Smooth muscle cell of the umbilical artery (primary cell): ENCODE results near the gene PTGFR. TPM values are rescaled to one million over a fixed set of nuclear protein-coding genes. Genes with fewer than 3 reads are reported as not detected.

Experiments used
- total RNA-seq: library from RNA; depleted of rRNA; stranded (reverse); fragments of >200 nt; gene quantifications from 2 replicates; pipeline ENCODE4 v1.2.3, GENCODE V29; 2014

The PTGFR gene
- 34.0 and 58.8 TPM in 2 replicates for total RNA-seq

DNA sequence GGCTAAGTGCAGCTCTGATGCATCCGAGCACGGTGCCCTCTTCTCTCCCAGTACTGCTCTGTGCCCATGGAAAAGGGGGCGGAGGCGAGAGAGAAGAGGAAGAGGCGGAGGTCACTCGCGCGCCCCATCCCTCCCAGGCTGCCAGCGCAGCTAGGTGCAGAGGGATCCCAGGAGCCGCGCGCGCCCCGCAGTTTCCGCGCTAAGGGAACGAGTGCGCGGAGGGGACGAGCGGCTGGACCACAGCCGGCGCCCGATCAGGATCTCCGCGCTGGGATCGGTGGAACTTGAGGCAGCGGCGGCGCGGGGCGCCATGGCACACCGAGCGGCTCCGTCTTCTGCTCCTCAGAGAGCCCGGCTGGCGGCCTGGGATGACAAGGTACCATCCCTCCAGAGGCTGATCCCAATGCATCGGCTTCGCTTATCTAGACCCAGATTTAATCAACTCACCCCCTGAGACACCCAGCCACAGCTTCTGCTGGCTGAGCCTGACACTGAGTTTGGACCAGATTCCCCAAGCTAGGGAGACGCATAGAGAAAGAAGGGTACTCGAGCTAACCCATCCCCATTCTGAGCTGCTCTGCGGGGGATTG lies at the start of gene PTGFR:
Gene PTGFR, plus strand, starts transcription at position 114 of the 590 bp plus-strand sequence. CDS start 1,770 bp downstream, outside the sequence.

Other genes starting within 250 kb of the PTGFR start
- gene IFI44L, start 129.5 kb downstream of the PTGFR start, total RNA-seq, result 1.6 and 4.8 TPM in 2 replicates
- 7.8 and 17.2 TPM in 2 replicates for gene IFI44, start 158.9 kb downstream of the PTGFR start, total RNA-seq